ENCODE results near the gene IER5.

IER5 gene

DNA sequence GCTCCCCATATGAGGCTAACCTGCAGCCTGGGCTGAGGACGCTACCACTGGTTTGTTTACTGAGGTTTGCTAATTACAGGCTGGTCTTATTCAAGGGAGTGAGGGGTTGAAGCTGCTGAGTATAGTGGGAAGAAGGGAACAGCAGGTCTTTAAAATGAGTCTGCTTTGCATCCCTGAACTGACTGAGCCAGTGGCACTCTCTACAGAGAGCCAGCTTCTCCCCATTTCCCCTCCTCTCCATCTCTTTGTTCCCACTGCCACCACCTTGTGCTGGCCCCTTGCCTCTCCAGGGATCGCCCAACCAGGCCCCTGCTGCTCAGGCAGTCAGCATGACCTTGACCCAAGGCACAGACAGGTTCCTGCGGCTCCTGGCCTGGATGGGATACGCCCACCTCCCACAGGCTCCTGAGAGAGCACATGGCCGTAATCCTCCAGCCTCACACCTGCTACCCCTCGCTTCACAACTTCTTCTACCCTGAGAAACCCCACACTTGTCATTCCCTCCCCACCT, 45.0 kb downstream of the IER5 start:
- no peak for DNase-seq (ENCODE audit: low read depth in 1 of 2, low spot score in 1 of 2)

DNA sequence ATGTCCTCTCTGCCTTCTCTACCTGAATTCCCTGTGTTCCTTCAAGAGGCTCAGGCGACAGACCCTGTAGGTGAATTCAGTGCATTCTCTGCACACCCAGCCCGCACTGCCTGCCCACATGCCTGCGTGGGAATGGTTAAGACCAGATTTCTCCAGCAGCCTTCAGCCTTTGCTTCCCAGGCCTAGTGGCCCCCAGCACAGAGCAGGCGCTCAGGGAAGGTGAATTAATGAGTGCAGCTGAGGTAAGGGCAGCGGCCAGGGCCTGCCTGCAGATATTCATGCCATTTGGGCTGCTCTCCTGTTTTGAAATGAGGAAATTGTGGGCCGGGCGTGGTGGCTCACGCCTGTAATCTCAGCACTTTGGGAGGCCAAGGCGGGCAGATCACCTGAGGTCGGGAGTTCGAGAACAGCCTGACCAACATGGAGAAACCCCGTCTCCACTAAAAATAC, 45.5 kb downstream of the IER5 start:
- DNase-seq (ENCODE audit: low read depth in 1 of 2, low spot score in 1 of 2) = no peak

DNA sequence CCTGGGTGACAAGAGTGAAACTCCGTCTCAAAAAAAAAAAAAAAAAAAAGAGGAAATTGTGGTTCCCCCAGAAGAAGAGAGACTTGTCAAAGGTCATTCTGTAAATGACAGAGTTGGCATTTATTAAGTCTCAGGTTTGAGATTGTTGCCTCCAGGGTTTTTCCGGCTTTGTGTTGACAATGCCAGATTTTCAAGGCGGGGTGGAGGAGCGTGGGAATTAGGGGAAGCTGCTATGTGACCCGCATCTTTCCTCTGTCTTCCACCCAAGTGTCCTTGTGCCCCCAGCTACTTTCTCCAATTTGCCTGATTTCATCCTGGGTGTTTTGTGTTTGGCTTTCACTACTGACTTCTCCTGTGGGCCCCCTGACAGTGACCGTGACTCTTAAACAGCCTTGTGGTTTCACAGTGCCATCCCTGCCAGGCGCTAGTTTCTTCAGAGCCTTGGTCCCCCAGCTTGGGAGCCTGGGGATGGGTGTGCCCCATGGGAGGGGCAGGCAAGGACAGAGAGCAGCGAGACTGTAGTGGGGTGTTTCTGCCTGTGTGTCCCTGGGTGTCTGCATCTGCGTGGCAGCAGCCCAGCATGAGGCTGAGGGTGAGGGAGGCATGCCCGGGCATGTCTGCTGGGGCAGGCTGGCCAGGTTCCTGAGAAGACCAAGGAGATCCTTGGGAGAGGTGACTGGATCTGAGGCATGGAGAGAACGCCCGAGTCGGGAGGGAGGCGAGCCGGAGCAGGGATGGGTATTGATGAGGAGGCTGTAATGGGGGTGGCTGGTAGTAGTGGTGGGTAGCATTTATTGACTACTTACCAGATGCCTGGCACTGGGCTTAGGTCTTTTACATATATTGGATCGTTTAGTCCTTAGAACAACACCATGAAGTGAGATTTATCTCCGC, 46.3 kb downstream of the IER5 start:
- no peak for DNase-seq (ENCODE audit: low read depth in 1 of 2, low spot score in 1 of 2)

DNA sequence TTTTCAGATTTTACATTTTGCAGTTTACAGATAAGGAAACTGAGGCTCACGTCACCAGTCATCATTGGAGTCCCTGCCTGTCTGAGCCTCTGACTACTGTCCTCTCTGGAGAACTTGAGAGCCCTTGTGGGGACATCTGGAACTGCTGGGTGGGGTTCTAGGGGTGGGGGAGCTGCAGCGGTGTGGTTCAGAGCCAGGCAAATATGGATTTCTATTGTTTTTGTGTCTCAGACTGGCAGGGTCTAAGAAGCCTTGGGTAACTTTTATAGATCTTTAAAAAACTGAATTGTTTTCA, 46.9 kb downstream of the IER5 start:
- no peak for DNase-seq (ENCODE audit: low read depth in 1 of 2, low spot score in 1 of 2)

DNA sequence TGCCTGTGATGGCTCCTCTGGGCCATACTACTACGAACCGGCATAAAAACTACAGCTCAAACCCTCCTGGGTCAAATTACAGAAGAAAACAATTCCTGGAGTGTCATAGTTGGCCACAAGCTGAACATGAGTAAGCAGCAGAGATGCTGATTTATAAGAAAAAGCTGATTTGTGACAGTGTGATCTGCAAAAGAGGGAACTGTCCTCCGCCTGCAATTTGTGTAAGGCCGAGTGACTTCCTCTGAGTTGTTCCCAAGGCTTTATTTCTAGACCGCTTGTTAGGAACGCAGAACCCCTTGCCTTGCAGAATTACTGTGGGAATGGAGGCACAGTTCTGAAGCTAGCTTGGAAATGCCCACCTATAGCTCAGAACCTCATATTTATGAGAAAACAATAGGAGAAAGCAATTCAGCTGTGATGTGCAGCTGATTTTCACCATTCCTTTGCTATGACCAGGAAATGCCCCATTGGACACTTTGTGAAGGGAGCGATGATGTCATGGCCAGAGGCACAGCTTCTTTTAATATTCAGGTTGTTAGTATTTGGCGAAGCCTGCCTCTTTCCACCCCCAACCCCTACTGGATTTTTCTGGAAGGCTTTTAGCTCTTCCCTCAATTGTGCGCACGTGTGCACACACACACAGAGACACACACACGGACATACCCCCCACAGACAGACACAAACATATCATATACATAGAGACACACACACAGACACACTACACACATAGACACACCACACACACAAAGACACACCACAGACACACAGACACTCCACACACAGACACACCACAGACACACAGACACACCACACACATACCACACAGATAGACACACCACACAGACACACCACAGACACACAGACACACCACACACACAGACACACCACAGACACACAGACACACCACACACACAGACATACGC, 47.6 kb downstream of the IER5 start:
- DNase-seq (ENCODE audit: low read depth in 1 of 2, low spot score in 1 of 2) = no peak

DNA sequence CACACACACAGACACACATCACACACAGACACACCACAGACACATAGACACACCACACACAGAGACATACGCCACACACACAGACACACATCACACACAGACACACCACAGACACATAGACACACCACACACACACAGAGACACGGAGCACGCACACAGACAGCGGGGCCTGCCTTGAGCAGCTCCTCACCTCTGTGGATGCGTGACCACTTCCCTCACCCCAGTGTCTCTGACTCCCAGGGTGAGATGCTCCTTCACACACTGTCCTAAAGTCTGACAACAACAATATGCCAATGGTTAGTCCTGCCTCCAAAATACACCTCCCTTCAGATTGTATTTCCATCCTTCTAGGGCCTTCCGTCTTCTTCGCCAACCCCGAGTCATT, 48.2 kb downstream of the IER5 start:
- DNase-seq (ENCODE audit: low read depth in 1 of 2, low spot score in 1 of 2) = no peak

DNA sequence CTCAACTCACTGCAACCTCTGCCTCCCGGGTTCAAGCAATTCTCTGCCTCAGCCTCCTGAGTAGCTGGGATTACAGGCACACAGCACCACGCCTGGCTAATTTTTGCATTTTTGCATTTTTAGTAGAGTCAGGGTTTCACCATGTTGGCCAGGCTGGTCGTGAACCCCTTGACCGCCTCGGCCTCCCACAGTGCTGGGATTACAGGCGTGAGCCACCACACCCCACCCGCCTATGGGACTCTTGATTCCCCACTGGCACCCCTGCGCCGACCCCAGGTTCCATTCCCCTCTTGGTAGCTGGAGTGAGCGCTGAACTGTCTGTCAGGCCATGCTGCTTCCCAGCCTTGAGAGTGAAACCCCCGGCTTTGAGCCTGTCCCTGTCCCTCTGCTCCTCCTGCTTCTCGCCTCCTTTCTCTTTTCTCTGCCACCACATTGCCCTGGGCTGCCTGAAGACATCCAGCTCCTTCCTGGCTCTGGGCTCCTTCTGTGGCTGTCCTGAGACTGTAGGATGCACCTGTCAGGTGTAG, 48.8 kb downstream of the IER5 start:
- DNase-seq (ENCODE audit: low read depth in 1 of 2, low spot score in 1 of 2) = no peak

DNA sequence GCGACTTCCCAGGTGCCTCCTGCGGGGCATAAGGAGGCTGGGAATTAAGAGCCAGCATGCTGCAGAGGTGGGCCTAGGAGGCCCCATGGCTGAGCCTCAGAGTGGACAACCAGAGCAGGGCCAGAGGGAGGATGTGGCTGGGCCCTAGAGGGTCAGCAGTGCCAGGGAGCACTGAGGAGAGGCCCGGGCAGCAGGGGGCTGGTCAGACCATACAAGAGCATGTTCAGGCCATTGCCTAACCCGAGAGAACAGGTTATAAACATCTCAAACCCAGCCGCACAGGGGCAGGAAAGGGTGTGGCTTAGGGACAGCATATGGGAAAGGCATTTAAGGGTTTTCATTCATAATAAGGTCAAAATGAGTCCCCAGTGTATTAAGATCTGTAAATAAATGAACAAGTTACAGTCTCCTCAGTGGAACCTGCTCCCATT, 51.1 kb downstream of the IER5 start:
- DNase-seq (ENCODE audit: low read depth in 1 of 2, low spot score in 1 of 2) = no peak

DNA sequence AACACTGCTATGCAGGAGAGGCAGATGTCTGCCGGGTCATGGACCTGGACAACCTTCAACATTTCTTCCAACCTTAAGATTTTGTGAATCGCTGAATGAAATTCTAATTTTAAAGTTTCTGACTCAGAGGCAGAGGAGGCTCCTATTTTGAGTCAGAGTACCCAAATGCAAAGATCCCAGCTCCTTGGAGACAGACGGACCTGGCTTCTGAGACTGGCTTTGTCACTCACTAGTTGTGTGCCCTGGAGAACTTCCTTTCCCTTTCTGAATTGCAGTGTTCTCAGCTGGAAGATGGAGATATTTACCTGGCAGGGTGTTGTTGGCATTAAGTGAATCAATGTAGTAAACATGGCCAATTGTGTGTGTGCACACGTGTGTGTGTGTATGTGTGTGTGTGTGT, 51.9 kb downstream of the IER5 start:
- DNase-seq (ENCODE audit: low read depth in 1 of 2, low spot score in 1 of 2) = no peak

DNA sequence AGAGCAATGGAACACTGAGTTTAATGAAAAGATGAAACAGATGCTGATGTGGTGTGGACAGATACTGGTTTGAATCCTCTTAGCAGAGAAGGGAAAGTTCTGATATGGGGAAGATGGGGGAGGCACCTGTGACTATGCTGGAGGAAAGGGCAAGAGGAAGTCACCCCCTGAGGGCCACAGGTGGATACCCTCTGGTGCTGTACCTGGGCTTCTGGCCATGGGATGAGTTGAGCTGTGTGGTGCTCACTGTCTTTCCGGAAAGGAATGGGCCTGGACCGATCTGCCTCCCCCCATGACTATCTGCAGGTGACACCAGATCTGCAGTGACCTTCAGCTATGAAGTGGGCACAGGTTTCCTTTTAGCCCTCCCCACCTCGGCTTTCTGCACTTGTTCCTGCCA, 52.4 kb downstream of the IER5 start:
- no peak for DNase-seq (ENCODE audit: low read depth in 1 of 2, low spot score in 1 of 2)

DNA sequence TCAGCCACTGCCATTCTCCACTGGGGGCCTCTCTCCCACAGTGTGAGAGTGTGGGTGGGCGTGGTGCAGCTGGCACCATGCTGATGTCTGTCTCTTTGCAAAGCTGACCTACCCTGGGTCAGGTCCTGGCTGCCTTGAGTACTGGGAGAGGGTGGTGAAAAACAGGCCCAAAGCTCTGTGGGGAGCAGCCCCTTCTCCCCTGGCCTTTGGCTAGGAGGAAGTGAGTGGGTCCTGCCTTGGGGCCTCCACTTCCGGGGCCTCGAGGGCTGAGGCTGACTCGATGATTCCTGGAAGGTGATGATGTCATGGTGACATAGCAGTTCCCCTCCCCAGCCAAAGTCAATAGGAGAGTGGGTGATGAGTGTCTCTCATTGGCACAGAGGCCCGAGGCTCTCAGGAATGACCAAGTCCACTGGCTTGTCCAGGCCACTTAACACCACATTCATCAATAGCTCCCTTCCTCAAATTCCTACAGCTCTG, 53.0 kb downstream of the IER5 start:
- peak; percentile 44 to 65 for DNase-seq (ENCODE audit: low read depth in 1 of 2, low spot score in 1 of 2)

All from activated CD4-positive, alpha-beta T cell treated with anti-CD3 and anti-CD28 coated beads, Interleukin-2, amount 50 U/mL, for 24 hours (primary cell).